Stimulated activated CD4-positive, alpha-beta T cell treated with anti-CD3 and anti-CD28 coated beads, Interleukin-1b, Interleukin-23, amount 100 ng/mL, for 1 hour (primary cell): ENCODE data around the gene ADM5.

Experiments used
- DNase-seq, 2 donors: peaks; one replicate each; pipeline ENCODE4 v3.0.0-alpha.2; 2020; ENCODE audit warnings: low read depth in 2 of 2

Gene ADM5, protein sequence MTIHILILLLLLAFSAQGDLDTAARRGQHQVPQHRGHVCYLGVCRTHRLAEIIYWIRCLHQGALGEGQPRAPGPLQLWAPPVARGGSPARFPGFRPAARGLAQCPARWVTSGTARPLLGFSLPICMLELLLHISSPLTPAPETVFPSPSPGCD

DNA sequence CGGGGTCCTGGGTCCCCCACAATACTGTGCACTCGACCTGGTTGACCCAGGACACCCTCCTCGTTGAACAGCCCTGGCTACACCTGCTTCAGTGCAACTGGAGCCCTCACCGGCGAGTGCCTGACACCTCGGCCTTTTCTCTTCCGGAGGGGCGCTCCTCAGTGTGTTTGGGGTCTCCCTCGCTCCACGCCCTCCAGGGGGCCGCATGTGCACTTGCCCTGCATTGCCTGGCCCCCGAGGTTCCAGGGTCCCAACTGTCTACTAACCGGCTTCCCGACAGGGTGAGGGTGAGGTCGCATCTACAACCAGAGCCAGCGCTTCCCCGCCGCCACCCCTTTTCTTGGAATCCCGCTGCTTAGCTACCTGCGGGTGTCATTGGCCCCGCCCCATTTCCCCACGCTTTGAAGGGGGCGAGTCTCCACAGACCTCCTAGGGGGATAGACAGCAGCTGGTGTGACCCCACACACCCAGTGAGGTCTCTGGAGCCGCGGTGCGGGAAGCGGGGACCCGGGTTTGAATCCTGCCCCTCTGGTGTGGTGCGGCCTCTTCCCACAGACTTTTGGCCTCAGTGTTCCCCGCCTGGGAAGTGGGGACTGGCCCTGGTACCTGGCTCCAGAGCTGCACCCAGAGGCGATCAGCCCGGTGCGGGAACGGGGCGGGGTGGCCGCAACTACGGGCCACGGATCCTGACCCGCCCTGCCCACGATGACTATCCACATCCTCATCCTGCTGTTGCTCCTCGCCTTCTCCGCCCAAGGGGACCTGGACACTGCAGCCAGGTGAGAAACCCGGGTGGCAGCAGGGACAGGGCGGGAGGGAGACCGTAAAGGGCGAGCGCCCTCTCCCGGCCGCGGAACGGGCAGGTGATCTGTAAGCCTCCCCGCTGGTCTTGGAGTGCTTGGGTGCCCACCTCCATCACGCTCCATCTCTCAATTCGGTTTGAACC is at the start of gene ADM5:
ADM5 (plus strand) TSS at position 462 of the 946 bp plus-strand sequence; CDS start at position 706, 244 bp downstream.
- DNase-seq: no peak

DNA sequence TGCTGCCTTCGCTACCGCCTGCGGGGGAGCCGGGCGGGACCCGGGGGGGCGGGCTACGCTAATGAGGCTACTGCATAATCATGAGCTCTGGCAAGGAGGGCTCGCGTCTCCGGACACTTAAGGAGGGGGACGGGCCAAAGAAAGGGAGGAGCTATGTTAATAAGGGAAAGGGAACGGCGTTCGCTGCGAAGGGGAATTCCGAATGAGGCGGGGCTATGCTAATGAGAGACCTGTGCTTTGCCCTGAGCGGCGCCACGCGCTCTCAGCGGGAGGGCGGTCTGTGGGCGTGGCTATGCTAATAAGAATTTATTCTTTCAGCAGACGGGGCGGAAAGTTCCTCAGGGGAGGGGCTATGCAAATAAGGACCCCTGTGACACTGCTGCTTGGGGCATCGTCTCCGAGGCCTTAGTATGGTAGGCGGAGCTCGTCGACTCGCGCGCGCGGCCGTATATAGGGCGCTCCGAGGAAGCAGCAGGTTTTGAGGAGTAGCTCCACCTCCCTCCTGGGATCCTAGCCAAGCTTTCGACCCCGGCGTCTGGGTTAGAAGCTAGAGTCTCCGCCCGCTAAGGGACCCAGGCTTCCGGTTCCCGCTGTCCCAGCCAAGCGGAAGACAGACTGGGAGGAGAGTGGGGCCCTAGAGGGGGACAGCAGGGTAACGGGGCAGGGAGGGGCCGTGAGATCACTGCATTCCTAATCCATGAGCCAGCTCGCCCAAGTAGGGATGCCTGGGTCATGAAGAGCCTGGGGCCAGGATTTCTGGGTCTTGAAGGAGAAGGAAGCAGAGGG is 49.1 kb upstream of the ADM5 start, which contains the start of gene RRAS:
RRAS (minus strand) TSS at position 31 of the 786 bp plus-strand sequence. CDS start 45 bp downstream, outside the sequence.
- peak; percentile 99 for DNase-seq

DNA sequence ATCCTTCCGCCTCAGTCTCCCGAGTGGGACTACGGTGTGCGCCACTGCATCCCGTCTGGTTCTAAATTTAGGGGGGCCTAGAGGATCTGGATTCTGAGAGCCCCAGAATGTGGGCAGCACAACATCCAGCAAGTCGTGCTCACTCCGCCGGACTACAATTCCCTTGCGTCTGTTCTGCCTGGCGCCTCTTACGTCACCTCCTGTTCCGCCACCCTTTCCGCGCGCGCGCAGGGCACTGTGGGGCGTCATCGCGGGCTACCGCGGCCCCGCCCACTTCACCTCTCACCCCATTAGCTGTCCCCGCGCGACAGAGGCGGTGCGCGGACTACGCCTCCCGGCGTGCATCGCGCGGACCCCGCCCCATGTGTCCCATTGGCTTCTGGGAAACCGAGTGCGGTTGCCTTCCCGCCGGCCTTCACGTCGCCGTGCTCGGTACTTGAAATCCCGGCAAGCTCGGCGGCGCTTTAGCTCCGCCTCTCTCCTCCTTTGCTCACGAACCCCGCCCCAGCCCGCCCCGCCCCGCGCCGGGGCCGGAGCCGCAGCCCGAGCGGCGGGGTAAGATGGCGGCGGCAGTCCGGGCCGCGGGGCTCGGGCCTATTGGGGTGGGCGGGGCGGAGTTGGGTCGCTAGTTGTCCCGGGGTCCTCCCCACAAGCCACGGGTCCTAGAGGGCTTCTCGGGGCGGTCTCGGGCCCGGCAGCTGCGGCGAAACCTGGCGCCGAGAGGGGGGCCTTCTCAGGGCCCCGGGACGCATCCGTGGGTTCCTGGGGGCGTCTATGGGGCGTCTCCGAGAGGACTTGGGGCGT is 47.5 kb upstream of the ADM5 start, which contains the start of gene SCAF1:
SCAF1 (plus strand) TSS at position 522 of the 804 bp plus-strand sequence. CDS start 2,818 bp downstream, outside the sequence.
- DNase-seq: peak; percentile 95 to 99

DNA sequence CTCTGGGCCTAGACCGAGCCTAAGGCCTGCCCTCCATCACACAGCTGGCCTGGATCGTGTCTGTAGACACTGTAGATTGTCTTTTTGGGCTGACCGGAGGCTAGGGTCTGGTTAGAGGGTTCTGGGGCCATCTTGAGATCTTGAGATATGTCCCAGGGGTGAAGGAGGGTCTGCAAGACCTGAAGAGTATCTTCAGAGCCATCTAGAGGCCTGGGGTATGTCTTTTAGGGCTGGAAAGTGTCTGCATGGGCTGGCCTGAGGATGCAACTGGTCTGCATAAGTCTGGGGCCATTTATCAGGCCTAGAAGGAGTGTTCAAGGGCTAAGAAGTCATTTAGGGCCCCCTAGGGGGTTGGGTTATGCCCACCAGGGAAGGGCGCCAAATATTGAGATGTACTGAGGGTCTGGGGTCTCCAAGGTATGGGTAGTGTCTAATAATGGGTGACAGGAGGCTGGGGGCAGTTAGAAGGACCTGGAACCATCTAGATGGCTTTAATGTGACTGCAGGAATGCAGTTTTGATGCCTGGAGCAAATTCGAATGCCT is 46.8 kb upstream of the ADM5 start:
- no peak for DNase-seq

DNA sequence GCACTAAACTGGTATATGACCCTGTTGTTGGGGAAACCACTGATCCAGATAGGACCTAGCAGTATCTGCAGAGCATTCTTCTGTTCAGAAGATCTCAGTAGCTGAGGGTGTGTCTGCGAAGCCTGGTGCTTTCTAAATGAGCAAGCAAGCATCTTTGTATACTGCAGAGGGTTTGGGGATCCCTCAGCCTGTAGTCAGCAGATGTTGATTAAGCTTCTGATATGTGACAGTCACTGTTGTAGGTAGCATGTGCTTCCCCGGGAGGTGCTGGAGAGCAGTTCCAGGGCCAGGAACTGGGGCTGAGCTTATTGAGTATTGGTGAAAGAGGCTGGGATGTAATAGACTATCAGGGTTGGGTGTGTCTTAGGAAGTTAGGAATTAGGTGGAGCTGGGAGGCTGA is 45.9 kb upstream of the ADM5 start:
- no peak for DNase-seq

DNA sequence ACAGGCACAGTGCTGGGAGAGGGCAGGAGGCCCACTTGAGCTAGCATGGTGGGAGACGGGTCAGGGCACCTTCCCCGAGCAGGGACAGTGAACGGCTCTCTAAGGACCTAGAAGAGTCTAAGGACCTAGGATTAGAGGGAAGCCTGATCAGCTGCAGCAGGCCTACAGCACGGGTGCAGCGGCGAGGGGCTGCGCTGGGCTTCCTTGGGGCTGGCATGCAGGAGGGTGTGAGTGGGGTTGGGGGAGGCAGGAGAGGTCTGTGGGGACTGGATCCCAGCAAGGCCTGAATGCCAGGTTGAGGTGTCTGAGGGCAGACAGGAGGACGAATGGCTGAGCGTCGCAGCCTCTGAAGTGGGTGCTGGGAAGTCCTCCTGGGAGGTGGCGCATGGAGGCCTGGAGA is 43.8 kb upstream of the ADM5 start:
- no peak for DNase-seq

DNA sequence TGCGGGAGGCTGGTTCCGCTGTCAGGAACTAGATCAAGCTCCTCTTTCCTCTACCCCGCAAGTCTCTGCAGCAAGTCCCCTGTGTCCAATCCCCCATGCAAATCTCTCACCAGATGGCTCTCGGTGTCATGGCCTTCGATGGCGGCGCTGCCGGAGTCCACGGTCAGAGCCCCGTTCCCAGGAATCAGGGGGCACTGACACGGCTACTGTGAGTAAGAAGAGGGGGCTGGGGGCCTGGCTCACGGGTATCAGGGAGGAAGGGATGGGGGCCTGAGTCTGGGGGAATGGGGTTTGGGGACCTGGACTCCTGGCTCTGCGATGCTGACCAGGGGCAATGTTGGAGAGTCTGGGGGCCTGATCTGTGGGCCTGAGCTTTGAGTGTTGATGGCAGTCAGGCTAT is 43.4 kb upstream of the ADM5 start:
- no peak for DNase-seq

DNA sequence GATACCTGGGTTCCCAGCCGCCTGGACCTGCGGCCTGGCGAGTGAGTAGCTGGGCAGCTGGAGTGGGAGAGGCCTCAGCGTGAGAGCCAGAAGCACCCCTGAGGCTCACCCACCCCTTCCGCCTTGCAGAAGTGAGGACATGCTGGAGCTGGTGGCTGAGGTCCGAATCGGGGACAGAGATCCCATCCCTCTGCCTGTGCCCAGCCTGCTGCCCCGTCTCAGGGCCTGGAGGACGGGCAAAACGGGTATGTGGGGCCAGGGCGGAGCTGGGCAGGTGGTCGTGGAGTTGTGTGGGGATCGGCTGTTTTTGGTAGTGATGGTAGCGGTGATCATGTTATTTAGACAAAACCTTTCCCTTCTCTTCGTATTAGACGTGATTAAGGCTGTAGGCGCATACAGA is 42.8 kb upstream of the ADM5 start:
- no peak for DNase-seq

DNA sequence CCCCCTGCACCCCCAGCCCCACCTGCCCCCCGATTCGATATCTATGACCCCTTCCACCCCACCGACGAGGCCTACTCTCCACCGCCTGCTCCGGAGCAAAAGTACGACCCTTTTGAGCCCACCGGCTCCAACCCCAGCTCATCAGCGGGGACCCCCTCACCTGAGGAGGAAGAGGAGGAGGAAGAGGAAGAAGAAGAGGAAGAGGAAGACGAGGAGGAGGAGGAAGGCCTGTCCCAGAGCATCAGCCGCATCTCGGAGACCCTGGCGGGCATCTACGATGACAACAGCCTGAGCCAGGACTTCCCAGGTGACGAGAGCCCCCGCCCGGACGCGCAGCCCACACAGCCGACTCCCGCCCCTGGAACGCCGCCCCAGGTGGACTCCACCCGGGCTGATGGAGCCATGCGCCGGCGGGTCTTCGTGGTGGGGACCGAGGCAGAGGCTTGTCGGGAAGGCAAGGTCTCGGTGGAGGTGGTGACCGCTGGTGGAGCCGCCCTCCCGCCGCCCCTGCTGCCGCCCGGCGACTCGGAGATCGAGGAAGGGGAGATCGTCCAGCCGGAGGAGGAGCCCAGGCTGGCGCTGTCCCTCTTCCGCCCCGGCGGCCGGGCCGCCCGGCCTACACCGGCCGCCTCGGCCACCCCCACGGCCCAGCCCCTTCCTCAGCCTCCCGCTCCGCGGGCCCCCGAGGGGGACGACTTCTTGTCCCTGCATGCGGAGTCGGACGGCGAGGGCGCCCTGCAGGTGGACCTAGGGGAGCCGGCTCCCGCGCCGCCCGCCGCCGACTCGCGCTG is 38.2 kb upstream of the ADM5 start:
- no peak for DNase-seq

DNA sequence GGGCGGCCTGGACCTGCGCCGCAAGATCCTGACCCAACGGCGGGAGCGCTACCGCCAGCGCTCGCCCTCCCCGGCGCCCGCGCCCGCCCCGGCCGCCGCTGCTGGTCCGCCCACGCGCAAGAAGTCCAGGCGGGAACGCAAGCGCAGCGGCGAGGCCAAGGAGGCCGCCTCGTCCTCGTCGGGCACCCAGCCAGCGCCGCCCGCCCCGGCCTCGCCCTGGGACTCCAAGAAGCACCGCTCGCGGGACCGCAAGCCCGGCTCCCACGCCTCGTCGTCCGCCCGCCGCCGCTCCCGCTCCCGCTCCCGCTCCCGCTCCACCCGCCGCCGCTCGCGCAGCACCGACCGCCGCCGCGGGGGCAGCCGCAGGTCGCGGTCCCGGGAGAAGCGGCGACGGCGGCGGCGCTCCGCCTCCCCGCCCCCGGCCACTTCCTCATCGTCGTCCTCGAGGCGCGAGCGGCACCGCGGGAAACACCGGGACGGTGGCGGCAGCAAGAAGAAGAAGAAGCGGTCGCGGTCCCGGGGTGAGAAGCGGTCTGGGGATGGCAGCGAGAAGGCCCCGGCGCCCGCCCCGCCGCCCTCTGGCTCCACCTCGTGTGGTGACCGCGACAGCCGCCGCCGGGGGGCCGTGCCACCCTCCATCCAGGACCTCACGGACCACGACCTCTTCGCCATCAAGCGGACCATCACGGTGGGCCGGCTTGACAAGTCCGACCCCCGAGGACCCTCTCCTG is 37.4 kb upstream of the ADM5 start:
- DNase-seq: no peak

DNA sequence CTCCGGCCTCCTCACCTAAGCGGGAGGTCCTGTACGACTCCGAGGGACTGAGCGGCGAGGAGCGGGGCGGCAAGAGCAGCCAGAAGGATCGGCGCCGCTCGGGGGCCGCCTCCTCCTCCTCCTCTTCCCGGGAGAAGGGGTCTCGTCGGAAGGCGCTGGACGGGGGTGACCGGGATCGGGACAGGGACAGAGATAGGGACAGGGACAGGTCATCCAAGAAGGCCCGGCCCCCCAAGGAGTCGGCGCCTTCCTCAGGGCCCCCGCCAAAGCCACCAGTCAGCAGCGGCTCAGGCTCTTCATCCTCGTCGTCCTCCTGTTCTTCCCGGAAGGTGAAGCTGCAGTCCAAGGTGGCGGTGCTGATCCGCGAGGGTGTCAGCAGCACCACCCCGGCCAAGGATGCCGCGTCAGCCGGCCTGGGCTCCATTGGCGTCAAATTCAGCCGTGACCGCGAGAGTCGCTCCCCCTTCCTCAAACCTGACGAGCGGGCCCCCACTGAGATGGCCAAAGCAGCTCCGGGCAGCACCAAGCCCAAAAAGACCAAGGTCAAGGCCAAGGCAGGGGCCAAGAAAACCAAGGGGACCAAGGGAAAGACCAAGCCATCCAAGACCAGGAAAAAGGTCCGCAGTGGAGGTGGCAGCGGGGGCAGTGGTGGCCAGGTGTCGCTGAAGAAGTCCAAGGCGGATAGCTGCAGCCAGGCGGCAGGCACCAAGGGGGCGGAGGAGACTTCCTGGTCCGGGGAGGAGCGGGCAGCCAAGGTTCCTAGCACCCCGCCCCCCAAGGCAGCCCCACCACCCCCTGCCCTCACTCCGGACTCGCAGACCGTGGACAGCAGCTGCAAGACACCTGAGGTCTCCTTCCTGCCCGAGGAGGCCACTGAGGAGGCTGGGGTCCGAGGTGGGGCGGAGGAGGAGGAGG is 36.6 kb upstream of the ADM5 start:
- no peak for DNase-seq

DNA sequence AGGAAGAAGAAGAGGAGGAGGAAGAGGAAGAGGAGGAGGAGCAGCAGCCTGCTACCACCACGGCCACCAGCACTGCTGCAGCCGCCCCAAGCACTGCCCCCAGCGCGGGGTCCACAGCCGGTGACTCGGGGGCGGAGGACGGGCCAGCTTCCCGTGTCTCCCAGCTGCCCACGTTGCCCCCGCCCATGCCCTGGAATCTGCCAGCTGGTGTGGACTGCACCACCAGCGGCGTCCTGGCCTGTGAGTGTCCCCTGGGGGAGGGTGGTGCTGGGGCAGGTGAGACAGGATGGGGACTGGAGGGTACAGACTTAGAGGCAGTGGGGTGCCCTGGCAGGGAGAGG is 36.0 kb upstream of the ADM5 start:
- DNase-seq: no peak

DNA sequence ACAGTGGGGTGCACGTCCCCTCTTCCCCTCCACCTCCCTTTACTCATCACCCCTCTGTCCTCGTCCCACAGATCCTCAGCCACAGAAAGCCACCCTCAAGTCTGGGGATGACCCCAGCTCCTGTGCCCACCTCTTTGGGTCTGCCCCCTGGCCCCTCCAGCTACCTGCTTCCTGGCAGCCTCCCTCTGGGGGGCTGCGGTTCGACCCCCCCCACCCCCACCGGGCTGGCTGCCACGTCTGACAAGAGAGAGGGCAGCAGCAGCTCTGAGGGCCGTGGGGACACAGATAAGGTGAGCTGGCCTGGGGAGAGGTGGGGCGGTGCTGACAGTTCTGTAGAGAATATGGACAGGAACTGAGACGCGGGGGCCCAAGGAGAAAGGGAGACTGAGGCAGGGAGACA is 34.8 kb upstream of the ADM5 start:
- no peak for DNase-seq

DNA sequence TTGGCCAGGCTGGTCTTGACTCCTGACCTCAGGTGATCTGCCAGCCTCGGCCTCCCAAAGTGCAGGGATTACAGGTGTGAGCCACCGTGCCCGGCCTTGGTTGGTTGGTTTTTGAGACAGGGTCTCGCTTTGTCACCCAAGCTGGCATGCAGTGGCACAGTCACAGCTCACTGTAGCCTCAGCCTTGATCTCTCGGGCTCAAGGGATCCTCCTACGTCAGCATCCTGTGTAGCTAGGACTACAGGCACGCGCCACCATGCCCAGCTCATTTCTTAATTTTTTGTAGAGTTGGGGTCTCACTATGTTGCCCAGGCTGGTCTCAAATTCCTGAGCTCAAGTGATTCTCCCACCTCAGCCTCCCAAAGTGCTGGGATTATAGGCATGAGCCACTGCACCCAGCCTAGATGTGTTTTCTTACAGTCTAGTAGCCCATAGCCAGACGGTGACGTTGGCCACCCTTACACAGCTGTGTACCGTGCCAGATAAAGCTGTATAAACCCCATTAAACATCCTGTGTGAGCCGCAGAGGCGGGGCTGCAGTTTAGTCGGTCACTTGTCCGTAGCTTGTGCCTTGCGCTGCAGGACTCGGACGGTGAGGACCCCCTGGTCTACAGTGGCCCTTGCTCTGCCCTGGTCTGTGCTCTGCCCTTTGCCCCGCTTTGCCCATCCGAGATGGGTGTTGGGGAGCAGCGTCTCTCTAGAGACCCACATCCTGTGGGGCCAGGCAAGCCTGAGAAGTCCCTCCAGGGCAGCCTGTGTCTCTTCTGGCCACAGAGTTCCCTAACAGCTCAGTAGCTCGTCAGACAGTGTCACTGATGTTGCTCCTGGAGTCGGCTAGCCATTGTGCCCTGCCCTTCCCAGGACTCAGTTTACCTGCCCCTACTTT is 33.6 kb upstream of the ADM5 start:
- DNase-seq: no peak

DNA sequence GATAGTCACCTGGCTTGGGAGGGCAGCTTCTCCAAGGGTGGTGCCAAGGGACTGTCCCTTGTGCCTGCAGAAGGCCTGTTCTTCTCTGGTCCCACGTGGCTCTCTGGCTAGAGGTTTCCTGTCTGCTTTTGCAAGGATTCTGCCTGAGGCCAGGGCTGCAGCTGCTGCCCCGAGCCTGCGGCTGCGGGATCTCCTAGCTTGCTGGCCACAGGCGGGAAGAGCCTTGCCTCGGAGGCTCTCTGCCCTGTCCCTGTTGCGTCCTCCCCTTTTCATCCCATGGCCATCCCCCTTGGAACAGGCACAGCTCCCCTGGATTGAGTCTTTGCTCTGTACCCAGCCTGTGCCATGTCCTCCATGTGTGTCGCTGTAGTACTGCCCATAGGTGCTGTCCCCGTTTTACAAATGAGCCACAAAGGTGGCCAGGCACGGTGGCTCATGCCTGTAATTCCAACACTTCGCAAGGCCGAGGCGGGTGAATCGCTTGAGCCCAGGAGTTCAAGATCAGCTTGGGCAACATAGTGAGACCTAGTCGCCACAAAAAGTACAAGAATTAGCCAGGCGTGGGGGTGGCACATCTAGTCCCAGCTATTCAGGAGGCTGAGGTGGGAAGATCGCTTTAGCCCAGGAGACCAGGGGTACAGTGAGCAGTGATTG is 32.8 kb upstream of the ADM5 start:
- no peak for DNase-seq

DNA sequence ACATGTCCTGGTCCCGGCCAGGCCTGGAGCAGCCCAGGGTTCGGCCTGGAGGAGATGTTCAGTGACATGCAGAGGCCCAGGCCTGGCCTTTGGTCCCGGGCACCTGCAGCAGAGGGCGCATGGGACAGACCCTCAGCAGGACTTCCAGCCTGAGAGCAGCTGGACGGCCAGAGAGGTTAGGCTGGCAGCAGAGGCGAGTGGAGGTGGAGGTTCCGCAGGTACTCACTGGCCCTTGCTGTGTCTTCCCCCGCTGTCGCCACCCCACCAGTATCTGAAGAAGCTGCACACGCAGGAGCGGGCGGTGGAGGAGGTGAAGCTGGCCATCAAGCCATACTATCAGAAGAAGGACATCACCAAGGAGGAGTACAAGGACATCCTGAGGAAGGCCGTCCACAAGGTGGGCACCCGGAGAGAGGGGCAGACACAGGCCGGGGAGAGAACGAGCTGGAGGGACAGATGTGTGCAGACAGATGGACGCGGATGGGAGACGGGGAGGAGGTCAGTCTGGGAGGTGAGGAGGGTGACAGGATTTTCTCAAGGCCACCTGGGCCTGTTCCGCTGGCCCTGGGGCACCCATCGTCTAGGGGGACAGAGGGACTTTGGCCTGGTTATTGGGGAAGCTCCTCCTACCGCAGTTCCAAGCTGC is 31.8 kb upstream of the ADM5 start:
- no peak for DNase-seq

DNA sequence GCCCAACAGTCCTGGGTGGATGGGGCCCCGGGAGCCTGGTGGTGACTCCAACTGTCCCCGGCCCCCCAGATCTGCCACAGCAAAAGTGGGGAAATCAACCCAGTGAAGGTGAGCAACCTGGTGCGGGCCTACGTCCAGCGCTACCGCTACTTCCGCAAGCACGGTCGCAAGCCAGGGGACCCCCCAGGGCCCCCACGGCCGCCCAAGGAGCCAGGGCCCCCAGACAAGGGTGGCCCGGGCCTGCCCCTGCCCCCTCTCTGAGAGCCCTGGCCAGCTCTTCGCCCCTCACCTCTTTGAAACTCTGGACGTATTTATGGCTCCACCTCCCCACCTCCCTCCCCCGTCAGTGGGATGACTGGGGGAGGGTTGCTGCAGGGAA is 31.3 kb upstream of the ADM5 start:
- DNase-seq: no peak
